Keratinocyte (primary cell): ENCODE results near the gene COL11A2. TPM values are rescaled to one million over a fixed set of nuclear protein-coding genes. Genes with fewer than 3 reads are reported as not detected.

Source experiments
- DNase-seq: peaks from one replicate; pipeline ENCODE4 v3.0.0-alpha.2; 2011; ENCODE audit warnings: low read depth, missing footprints, low spot score
- FAIRE-seq: peaks from 2 replicates; lab custom pipeline; 2011; peaks lifted over from hg19 to GRCh38; lab: Jason Lieb, UNC
- H2AFZ ChIP-seq: 2 replicates; pipeline ENCODE4 v1.6.0; 2012; ENCODE audit warnings: low read length, control low read depth, inconsistent platforms; ENCODE audit not compliant: control insufficient read depth
- H3K27ac ChIP-seq: 2 replicates; pipeline ENCODE4 v1.5.1; 2011; ENCODE audit warnings: low read length; ENCODE audit not compliant: control insufficient read depth, insufficient read depth
- H3K27me3 ChIP-seq: 3 replicates; pipeline ENCODE4 v1.6.0; 2011; ENCODE audit warnings: low read length; ENCODE audit not compliant: control insufficient read depth, insufficient read depth; ENCODE audit errors: extremely low read depth
- H3K36me3 ChIP-seq, 2 experiments: 2 replicates in 1 of 2; 3 replicates in 1 of 2; pipeline ENCODE4 v1.5.1; 2011; ENCODE audit warnings: low read length in 2 of 2, mild to moderate bottlenecking in 1 of 2; ENCODE audit not compliant: control insufficient read depth in 2 of 2, insufficient read depth in 2 of 2; ENCODE audit errors: extremely low read depth in 1 of 2
- H3K4me1 ChIP-seq: 3 replicates; pipeline ENCODE4 v1.5.1; 2011; ENCODE audit warnings: low read length; ENCODE audit not compliant: control insufficient read depth, insufficient read depth; ENCODE audit errors: extremely low read depth
- H3K4me2 ChIP-seq: 3 replicates; pipeline ENCODE4 v1.6.0; 2011; ENCODE audit warnings: low read depth, low read length; ENCODE audit not compliant: control insufficient read depth, insufficient read depth; ENCODE audit errors: extremely low read depth
- H3K4me3 ChIP-seq, 3 experiments: fragments of 200-600 bp in 1 of 3; sonication (generic) in 1 of 3; 2 replicates in 2 of 3; 3 replicates in 1 of 3; pipeline ENCODE4 v1.5.1; 2011 to 2016; ENCODE audit warnings: low read length in 3 of 3, mild to moderate bottlenecking in 3 of 3, control low read depth in 2 of 3, inconsistent platforms in 1 of 3, low read depth in 1 of 3, mixed read lengths in 1 of 3, mixed run types in 1 of 3, moderate library complexity in 1 of 3; ENCODE audit not compliant: control insufficient read depth in 2 of 3, insufficient read depth in 2 of 3; ENCODE audit errors: extremely low read depth in 1 of 3
- H3K79me2 ChIP-seq: 2 replicates; pipeline ENCODE4 v1.6.0; 2012; ENCODE audit warnings: low read length; ENCODE audit not compliant: control insufficient read depth, insufficient read depth
- H3K9ac ChIP-seq: 3 replicates; pipeline ENCODE4 v1.6.0; 2011; ENCODE audit warnings: low read length; ENCODE audit not compliant: control insufficient read depth, insufficient read depth; ENCODE audit errors: extremely low read depth
- H3K9me1 ChIP-seq: 3 replicates; pipeline ENCODE4 v1.6.0; 2011; ENCODE audit warnings: low read length; ENCODE audit not compliant: control insufficient read depth, insufficient read depth; ENCODE audit errors: extremely low read depth
- H3K9me3 ChIP-seq: 2 replicates; pipeline ENCODE4 v1.5.1; 2012; ENCODE audit warnings: low read depth, low read length; ENCODE audit not compliant: control insufficient read depth
- H4K20me1 ChIP-seq: 3 replicates; pipeline ENCODE4 v1.6.0; 2011; ENCODE audit warnings: low read length; ENCODE audit not compliant: control insufficient read depth, insufficient read depth; ENCODE audit errors: extremely low read depth
- EZH2 ChIP-seq: IDR thresholded peaks from one replicate; pipeline ENCODE4 v1.6.1; 2012; ENCODE audit warnings: inconsistent platforms, mild to moderate bottlenecking, low read length, moderate library complexity
- dilution Hi-C: fragments of 300-500 bp; cut with MboI; formaldehyde crosslinking; loops from one replicate; pipeline ENCODE4 v1.7.0; 2020; ENCODE audit warnings: low sequenced_read_pairs; ENCODE audit not compliant: extremely low pct_ligation_motif_present
- polyA plus RNA-seq, 5 experiments: library from polyadenylated mRNA; depleted of rRNA in 3 of 5; stranded (reverse) in 3 of 5; stranded (forward) in 1 of 5; unstranded in 1 of 5; fragments of >200 nt; gene quantifications; 1 replicate in 1 of 5; 2 replicates in 3 of 5; 3 replicates in 1 of 5; pipeline versions ENCODE4 v1.2.1 to v1.2.3, GENCODE V29; 2011 to 2012; ENCODE audit warnings: missing spikeins in 2 of 5, low read depth in 1 of 5, low replicate concordance in 1 of 5
- TF ChIP-seq, protein P1 (sequence below), 3 experiments: IDR thresholded peaks in 1 of 3; conservative IDR thresholded peaks in 1 of 3; optimal IDR thresholded peaks in 1 of 3; 2 replicates in 2 of 3; 3 replicates in 1 of 3; pipeline versions ENCODE3 to v1.5.1; 2011; ENCODE audit warnings: low read length in 3 of 3, mild to moderate bottlenecking in 3 of 3, moderate library complexity in 2 of 3, control low read depth in 1 of 3, inconsistent platforms in 1 of 3; ENCODE audit not compliant: insufficient read depth in 2 of 3; ENCODE audit errors: extremely low read depth in 1 of 3

Gene COL11A2
- polyA plus RNA-seq, 1 donor (not counting 4 experiments of a cell fraction or from before 2014, with no cell fraction given), result 0.08 TPM

DNA sequence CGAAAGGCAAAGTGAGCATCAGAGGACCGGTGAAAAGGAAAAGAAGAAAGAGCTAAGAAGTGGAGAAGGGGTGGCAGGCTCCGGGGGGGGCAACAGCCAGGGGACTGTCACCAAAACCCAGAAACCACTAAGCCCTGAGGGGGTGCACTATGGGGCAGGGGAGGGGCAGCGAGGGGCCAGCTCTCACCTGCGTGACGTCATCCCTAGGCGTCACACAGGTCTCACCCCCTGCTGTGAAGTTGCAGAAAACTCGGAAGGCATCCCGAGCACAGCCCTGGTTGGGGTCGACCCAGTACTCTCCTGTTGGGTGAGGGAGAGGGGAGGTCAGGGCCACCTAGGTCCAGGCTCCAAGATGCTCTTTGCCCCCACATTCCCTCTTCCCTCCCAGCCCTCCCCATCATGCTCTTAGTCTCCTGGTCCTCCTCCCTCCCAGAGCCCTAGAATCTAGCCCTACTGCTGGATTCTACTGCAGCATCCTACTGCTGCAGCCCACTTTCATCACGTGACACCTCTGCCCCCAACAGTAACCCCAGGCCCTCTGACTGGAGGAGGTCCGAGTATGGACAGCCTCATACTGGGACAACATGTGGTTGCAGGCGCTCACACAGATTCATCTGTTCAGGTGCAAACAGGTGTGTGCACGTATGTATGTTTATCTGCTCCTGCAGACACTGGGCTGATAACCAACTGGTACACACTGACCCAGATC is 27.4 kb downstream of the COL11A2 start:
- H3K9me3 ChIP-seq, result no peaks in the 10 kb centered on the region

GRCh38 chr6:33164176-33164575 is 28.1 kb downstream of the COL11A2 start:
- dilution Hi-C loops, result no loop called here
- H3K9me3 ChIP-seq, result no peaks in the 10 kb centered on the region
- no peak overlapping the region for H3K4me3 ChIP-seq
- no peaks in the 10 kb centered on the region for H4K20me1 ChIP-seq
- H3K4me1 ChIP-seq, result peaks cover 11% of the 10 kb centered on the region
- no peak for DNase-seq
- no peak for FAIRE-seq
- no peak for TF ChIP-seq EZH2
- TF ChIP-seq, protein P1, sequence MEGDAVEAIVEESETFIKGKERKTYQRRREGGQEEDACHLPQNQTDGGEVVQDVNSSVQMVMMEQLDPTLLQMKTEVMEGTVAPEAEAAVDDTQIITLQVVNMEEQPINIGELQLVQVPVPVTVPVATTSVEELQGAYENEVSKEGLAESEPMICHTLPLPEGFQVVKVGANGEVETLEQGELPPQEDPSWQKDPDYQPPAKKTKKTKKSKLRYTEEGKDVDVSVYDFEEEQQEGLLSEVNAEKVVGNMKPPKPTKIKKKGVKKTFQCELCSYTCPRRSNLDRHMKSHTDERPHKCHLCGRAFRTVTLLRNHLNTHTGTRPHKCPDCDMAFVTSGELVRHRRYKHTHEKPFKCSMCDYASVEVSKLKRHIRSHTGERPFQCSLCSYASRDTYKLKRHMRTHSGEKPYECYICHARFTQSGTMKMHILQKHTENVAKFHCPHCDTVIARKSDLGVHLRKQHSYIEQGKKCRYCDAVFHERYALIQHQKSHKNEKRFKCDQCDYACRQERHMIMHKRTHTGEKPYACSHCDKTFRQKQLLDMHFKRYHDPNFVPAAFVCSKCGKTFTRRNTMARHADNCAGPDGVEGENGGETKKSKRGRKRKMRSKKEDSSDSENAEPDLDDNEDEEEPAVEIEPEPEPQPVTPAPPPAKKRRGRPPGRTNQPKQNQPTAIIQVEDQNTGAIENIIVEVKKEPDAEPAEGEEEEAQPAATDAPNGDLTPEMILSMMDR (optimal IDR thresholded peaks at IDR 0.05 in 1 of 3, IDR thresholded peaks at IDR 0.05 in 1 of 3, conservative IDR thresholded peaks at IDR 0.05 in 1 of 3; ENCODE audit: extremely low read depth in 1 of 3, insufficient read depth in 2 of 3, low read length in 3 of 3), result no peak
- peaks cover 7% of the 10 kb centered on the region for H3K27me3 ChIP-seq
- no peaks in the 10 kb centered on the region for H3K36me3 ChIP-seq
- no peak overlapping the region for H3K27ac ChIP-seq
- no peak overlapping the region for H2AFZ ChIP-seq
- H3K9me1 ChIP-seq, result no peaks in the 10 kb centered on the region
- H3K9ac ChIP-seq, result no peak overlapping the region
- no peaks in the 10 kb centered on the region for H3K79me2 ChIP-seq
- no peak overlapping the region for H3K4me2 ChIP-seq

More for the DNA sequence above, 27.4 kb downstream of the COL11A2 start:
- FAIRE-seq (no peak), DNase-seq (no peak)
- H3K4me3 ChIP-seq, result no peak overlapping the region
- no peaks in the 10 kb centered on the region for H3K36me3 ChIP-seq
- no peaks in the 10 kb centered on the region for H3K79me2 ChIP-seq
- TF ChIP-seq, protein P1 (optimal IDR thresholded peaks at IDR 0.05 in 1 of 3, IDR thresholded peaks at IDR 0.05 in 1 of 3, conservative IDR thresholded peaks at IDR 0.05 in 1 of 3; ENCODE audit: extremely low read depth in 1 of 3, insufficient read depth in 2 of 3, low read length in 3 of 3), result no peak
- TF ChIP-seq EZH2, result no peak
- no peak overlapping the region for H3K4me2 ChIP-seq
- no peaks in the 10 kb centered on the region for H3K9me1 ChIP-seq
- dilution Hi-C loops, result no loop called here
- no peak overlapping the region for H3K9ac ChIP-seq
- no peaks in the 10 kb centered on the region for H4K20me1 ChIP-seq
- H3K4me1 ChIP-seq, result peaks cover 11% of the 10 kb centered on the region
- no peak overlapping the region for H3K27ac ChIP-seq
- no peak overlapping the region for H2AFZ ChIP-seq
- peaks cover 7% of the 10 kb centered on the region for H3K27me3 ChIP-seq
